OCI-LY7 (cell line): ENCODE results near the gene COL5A1. TPM values are rescaled to one million over a fixed set of nuclear protein-coding genes. Genes with fewer than 3 reads are reported as not detected.

Experiments
- BruUV-seq: library from RNA; stranded (reverse); fragments of 400-500 nt; replicated peaks from 2 replicates; lab custom pipeline; 2021; lab: Mats Ljungman, UMichigan
- CTCF ChIA-PET: fragments of 300-600 bp; sonication (Branson Sonifier 250); formaldehyde crosslinking; loops from one replicate; lab custom pipeline; 2022; ENCODE audit warnings: antibody characterized with exemption; ENCODE audit not compliant: unreplicated experiment; lab: Charles Lee
- POLR2A ChIA-PET: fragments of 300-600 bp; sonication (Branson Sonifier 250); formaldehyde crosslinking; loops from one replicate; lab custom pipeline; 2022; ENCODE audit warnings: antibody characterized with exemption; lab: Charles Lee
- DNase-seq: peaks from one replicate; pipeline ENCODE4 v3.0.0-alpha.2; 2015; ENCODE audit warnings: low spot score
- H2AFZ ChIP-seq: fragments of 200-600 bp; sonication (generic), shearing (Covaris generic); 2 replicates; pipeline ENCODE4 v1.6.1; 2014; ENCODE audit warnings: mild to moderate bottlenecking, antibody characterized with exemption, low read length, moderate library complexity
- H3K27ac ChIP-seq: fragments of 200-600 bp; sonication (generic); 2 replicates; pipeline ENCODE4 v1.5.1; 2014; ENCODE audit warnings: mixed run types, low read depth, mild to moderate bottlenecking, moderate library complexity, low read length, inconsistent platforms; ENCODE audit not compliant: poor library complexity, severe bottlenecking
- H3K36me3 ChIP-seq: fragments of 200-600 bp; sonication (generic); 2 replicates; pipeline ENCODE4 v1.6.1; 2014; ENCODE audit warnings: mild to moderate bottlenecking, antibody characterized with exemption, low read length, moderate library complexity, mixed read lengths; ENCODE audit not compliant: insufficient read depth
- H3K4me1 ChIP-seq: fragments of 200-600 bp; sonication (generic); 2 replicates; pipeline ENCODE4 v1.5.1; 2014; ENCODE audit warnings: mild to moderate bottlenecking, low read length; ENCODE audit not compliant: insufficient read depth, poor library complexity, severe bottlenecking
- H3K4me2 ChIP-seq: fragments of 200-600 bp; sonication (generic); 2 replicates; pipeline ENCODE4 v1.6.1; 2014; ENCODE audit warnings: mild to moderate bottlenecking, low read length
- H3K4me3 ChIP-seq: fragments of 200-600 bp; sonication (generic); 2 replicates; pipeline ENCODE4 v1.5.1; 2014; ENCODE audit warnings: mild to moderate bottlenecking, low read depth, low read length; ENCODE audit not compliant: poor library complexity, severe bottlenecking
- H3K79me2 ChIP-seq: fragments of 200-600 bp; sonication (generic); 2 replicates; pipeline ENCODE4 v1.6.1; 2016; ENCODE audit warnings: low read depth, mild to moderate bottlenecking, low read length, moderate library complexity, mixed read lengths; ENCODE audit not compliant: insufficient read depth
- H3K9me2 ChIP-seq: fragments of 200-600 bp; sonication (generic); 2 replicates; pipeline ENCODE4 v1.6.1; 2016; ENCODE audit warnings: mild to moderate bottlenecking, low read length, mixed read lengths; ENCODE audit not compliant: insufficient read depth
- H3K9me3 ChIP-seq: fragments of 200-600 bp; sonication (generic); 2 replicates; pipeline ENCODE4 v1.6.1; 2014; ENCODE audit warnings: mild to moderate bottlenecking, mixed run types, low read length, mixed read lengths
- H4K20me1 ChIP-seq: fragments of 200-600 bp; sonication (generic); 2 replicates; pipeline ENCODE4 v1.6.1; 2014; ENCODE audit warnings: mild to moderate bottlenecking, antibody characterized with exemption, low read length, moderate library complexity, mixed read lengths; ENCODE audit not compliant: insufficient read depth
- CTCF ChIP-seq: fragments of 200-600 bp; sonication (generic); conservative IDR thresholded peaks from 2 replicates; pipeline ENCODE4 v1.5.1; 2014; ENCODE audit warnings: mild to moderate bottlenecking, antibody characterized with exemption, low read length, moderate library complexity, mixed read lengths
- EZH2phosphoT487 ChIP-seq: fragments of 200-600 bp; sonication (generic); IDR thresholded peaks from 2 replicates; pipeline ENCODE4 v1.6.1; 2018; ENCODE audit warnings: low read depth, borderline replicate concordance, mild to moderate bottlenecking, mixed run types, antibody characterized with exemption, low read length, moderate library complexity, mixed read lengths
- intact Hi-C: fragments of 100-400 bp; cut with micrococcal nuclease; formaldehyde crosslinking; loops from one replicate; pipeline ENCODE4 v1.10.0; 2022; ENCODE audit not compliant: unreplicated experiment
- total RNA-seq, 2 experiments: library from RNA; depleted of rRNA in 1 of 2; stranded (reverse); fragments of >200 nt in 1 of 2; shearing (Covaris generic) in 1 of 2; gene quantifications; 2 replicates each; pipeline ENCODE4 v1.2.3, GENCODE V29; 2014 to 2022

The COL5A1 gene
- total RNA-seq, 2 experiments from 2014 or later = 12.2 to 28.6 TPM

DNA sequence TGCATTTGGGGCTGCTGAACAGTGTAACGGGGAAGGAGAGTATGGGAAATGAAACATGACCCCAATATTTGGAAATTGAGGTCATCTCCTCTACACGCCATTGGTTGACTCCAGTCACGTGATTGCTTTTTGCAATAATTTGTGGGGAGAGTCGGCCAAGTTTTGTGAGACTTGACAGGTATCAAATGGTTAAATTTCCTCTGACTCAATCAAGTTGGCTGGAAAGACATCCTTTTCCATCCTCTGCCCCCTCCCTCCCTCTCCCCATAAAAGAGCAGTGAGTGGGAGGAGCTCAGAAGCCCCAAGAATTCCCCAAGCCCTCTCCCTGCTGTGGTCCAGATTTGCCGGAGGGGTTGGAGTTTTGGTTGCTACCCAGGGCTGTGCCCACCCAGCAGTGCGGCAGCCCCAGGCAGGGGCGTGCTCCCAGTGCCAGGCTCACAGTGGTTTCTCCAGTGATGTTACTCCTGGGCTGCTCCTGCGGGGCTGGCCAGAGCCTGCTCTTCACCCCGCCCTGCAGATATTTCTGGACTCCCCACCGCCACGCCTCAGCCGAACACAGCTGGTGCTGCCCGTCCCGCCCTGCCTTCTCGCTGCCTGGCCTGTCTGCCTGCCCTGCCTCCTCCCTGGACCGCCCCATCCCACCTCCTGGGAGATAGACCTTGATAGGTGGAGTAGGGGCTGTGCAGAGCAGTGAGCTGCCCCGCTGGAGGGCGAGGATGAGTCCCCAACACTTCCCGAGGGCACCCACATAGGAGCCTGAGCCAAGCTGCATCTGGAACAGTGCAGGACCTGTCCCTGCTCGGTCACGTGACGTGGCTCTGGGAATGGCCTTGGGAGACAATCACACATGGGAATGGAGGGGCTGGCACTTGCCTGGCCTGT lies 3.4 kb downstream of the COL5A1 start:
- ChIA-PET POLR2A (no interaction called here), CTCF (no interaction called here)
- Histone ChIP-seq H3K4me3 (no peak overlapping the region), H2AFZ (no peak overlapping the region), H3K9me2 (no peaks in the 10 kb centered on the region), H3K79me2 (no peaks in the 10 kb centered on the region), H3K4me2 (no peak overlapping the region), H3K9me3 (no peaks in the 10 kb centered on the region), H3K36me3 (no peaks in the 10 kb centered on the region), H3K27ac (no peak overlapping the region), H3K4me1 (no peaks in the 10 kb centered on the region), H4K20me1 (no peaks in the 10 kb centered on the region)
- TF ChIP-seq EZH2phosphoT487 (no peak), CTCF (no peak)
- DNase-seq = no peak
- BruUV-seq = no TSS peak
- intact Hi-C loops = no loop called here

DNA sequence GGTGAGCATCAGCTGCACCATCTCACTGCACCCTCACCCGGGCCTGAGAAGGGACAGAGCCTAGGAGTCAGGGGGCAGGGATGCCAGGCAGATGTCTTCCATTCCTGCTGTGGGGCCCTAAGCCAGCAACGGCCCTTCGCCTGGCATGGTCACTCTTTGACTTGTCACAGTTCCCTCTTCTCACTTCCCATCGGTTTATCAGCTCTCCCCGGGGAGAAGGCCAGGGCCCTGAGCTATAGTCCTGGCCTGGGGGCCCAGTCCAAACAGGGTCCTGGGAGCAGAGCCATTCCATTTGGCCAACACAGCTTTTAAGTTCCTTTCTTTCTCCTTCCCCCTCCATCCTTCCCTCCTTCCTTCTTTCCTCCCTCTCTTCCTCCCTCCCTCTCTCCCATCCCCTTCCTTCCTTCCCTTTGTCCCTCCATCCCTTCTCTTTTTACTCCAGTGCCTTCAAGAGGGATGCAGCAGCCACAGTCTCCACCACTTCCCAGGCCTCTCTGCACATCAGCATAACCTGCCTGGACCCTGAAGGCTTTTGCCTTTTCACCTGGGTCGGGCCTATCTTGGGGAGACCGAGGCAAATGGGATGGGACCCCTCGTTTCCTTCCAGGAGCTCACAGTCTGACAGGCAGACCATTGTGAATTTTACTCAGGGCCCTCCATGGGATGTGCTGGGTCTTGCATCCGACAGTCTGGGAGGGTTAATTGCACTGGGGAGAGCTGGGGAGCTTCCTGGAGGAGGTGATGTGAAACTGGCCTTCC lies 4.2 kb downstream of the COL5A1 start:
- no peaks in the 10 kb centered on the region for H3K79me2 ChIP-seq

More for the DNA sequence above, 4.2 kb downstream of the COL5A1 start:
- intact Hi-C loops = no loop called here
- no peak overlapping the region for H3K4me2 ChIP-seq
- ChIA-PET POLR2A (no interaction called here), CTCF (no interaction called here)
- no peak overlapping the region for H2AFZ ChIP-seq
- TF ChIP-seq EZH2phosphoT487 (no peak), CTCF (no peak)
- H4K20me1 ChIP-seq = no peaks in the 10 kb centered on the region
- no peak overlapping the region for H3K27ac ChIP-seq
- H3K4me3 ChIP-seq = no peak overlapping the region
- no peaks in the 10 kb centered on the region for H3K4me1 ChIP-seq
- BruUV-seq = no TSS peak
- no peaks in the 10 kb centered on the region for H3K9me2 ChIP-seq
- no peaks in the 10 kb centered on the region for H3K36me3 ChIP-seq
- no peaks in the 10 kb centered on the region for H3K9me3 ChIP-seq
- no peak for DNase-seq
